Naive thymus-derived CD4-positive, alpha-beta T cell (primary cell): Measurements from ENCODE around the gene LTBP2. TPM values are rescaled to one million over a fixed set of nuclear protein-coding genes. Genes with fewer than 3 reads are reported as not detected.
A peak's percentile ranks its signal among the peaks of the same experiment; 100 is the strongest.

Experiments
- ATAC-seq: fragments of 150-1000 bp; cut with Tn5 transposase; 2 replicates; pipeline ENCODE4 v1.10.0; 2021; ENCODE audit warnings: mild to moderate bottlenecking, moderate library complexity
- CTCF ChIA-PET: fragments of 350-600 bp; sonication (Branson Sonifier 250); formaldehyde crosslinking; loops from one replicate; lab custom pipeline; 2021; ENCODE audit warnings: antibody characterized with exemption; lab: Charles Lee
- POLR2A ChIA-PET: fragments of 350-600 bp; sonication (Branson Sonifier 250); formaldehyde crosslinking; loops from one replicate; lab custom pipeline; 2021; ENCODE audit warnings: antibody characterized with exemption, inconsistent platforms; lab: Charles Lee
- DNase-seq, 9 donors: peaks; one replicate each; pipeline versions ENCODE4 v3.0.0 to v3.0.0-alpha.2; 2020 to 2022; ENCODE audit warnings: mixed read lengths in 1 of 9
- H3K27ac ChIP-seq: one replicate; pipeline ENCODE4 v1.7.0; 2013; ENCODE audit warnings: mild to moderate bottlenecking, low read depth, low read length, moderate library complexity
- H3K27me3 ChIP-seq, 2 donors: one replicate each; pipeline ENCODE4 v1.7.0; 2013; ENCODE audit warnings: low read length in 2 of 2, mild to moderate bottlenecking in 2 of 2, moderate library complexity in 2 of 2; ENCODE audit not compliant: control insufficient read depth in 2 of 2, insufficient read depth in 2 of 2
- H3K36me3 ChIP-seq, 3 experiments: 1 replicate in 2 of 3; 2 replicates in 1 of 3; pipeline ENCODE4 v1.7.0; 2013; ENCODE audit warnings: low read length in 3 of 3, mild to moderate bottlenecking in 3 of 3, moderate library complexity in 1 of 3; ENCODE audit not compliant: insufficient read depth in 3 of 3, control insufficient read depth in 2 of 3
- H3K4me1 ChIP-seq, 2 donors: one replicate each; pipeline ENCODE4 v1.7.0; 2013; ENCODE audit warnings: low read length in 2 of 2, mild to moderate bottlenecking in 2 of 2, moderate library complexity in 1 of 2; ENCODE audit not compliant: control insufficient read depth in 2 of 2, insufficient read depth in 2 of 2
- H3K4me3 ChIP-seq: 2 replicates; pipeline ENCODE4 v1.7.0; 2013; ENCODE audit warnings: mild to moderate bottlenecking, low read length
- H3K9me3 ChIP-seq, 3 experiments: 1 replicate in 2 of 3; 2 replicates in 1 of 3; pipeline ENCODE4 v1.7.0; 2013; ENCODE audit warnings: low read length in 3 of 3; ENCODE audit not compliant: control insufficient read depth in 2 of 3
- H3K27ac Mint-ChIP-seq, 9 donors: one replicate each; pipeline ENCODE4 v1.8.0; 2020 to 2022; ENCODE audit warnings: mixed read lengths in 9 of 9, mild to moderate bottlenecking in 8 of 9, moderate library complexity in 5 of 9, inconsistent platforms in 2 of 9
- H3K27me3 Mint-ChIP-seq, 5 donors: one replicate each; pipeline ENCODE4 v1.8.0; 2021 to 2022; ENCODE audit warnings: mixed read lengths in 5 of 5, mild to moderate bottlenecking in 1 of 5
- H3K36me3 Mint-ChIP-seq, 5 donors: one replicate each; pipeline ENCODE4 v1.8.0; 2020 to 2022; ENCODE audit warnings: mixed read lengths in 5 of 5, mild to moderate bottlenecking in 3 of 5, inconsistent platforms in 1 of 5
- H3K4me1 Mint-ChIP-seq, 7 donors: one replicate each; pipeline ENCODE4 v1.8.0; 2020 to 2022; ENCODE audit warnings: mixed read lengths in 7 of 7, mild to moderate bottlenecking in 3 of 7, inconsistent platforms in 1 of 7
- H3K4me3 Mint-ChIP-seq, 10 donors: one replicate each; pipeline ENCODE4 v1.8.0; 2020 to 2022; ENCODE audit warnings: mild to moderate bottlenecking in 10 of 10, mixed read lengths in 10 of 10, moderate library complexity in 6 of 10, inconsistent platforms in 2 of 10
- H3K9me3 Mint-ChIP-seq, 11 donors: one replicate each; pipeline ENCODE4 v1.8.0; 2020 to 2022; ENCODE audit warnings: mixed read lengths in 11 of 11, mild to moderate bottlenecking in 4 of 11, inconsistent platforms in 1 of 11, moderate library complexity in 1 of 11
- intact Hi-C, 2 donors: fragments of 100-400 bp; cut with micrococcal nuclease; formaldehyde crosslinking; loops; one replicate each; pipeline ENCODE4 v1.15.1; 2023
- polyA plus RNA-seq, 2 donors: library from polyadenylated mRNA; unstranded; fragments of 300-500 nt; fragmentation: Illumina TruSeq; gene quantifications; one replicate each; pipeline ENCODE4 v1.2.3, GENCODE V29; 2021
- total RNA-seq, 6 experiments: library from RNA in 5 of 6; stranded (reverse) in 5 of 6; gene quantifications; 1 replicate in 5 of 6; 2 replicates in 1 of 6; pipeline ENCODE4 v1.2.3 and lab custom pipeline; 2021 to 2026

LTBP2 gene
- total and polyA plus RNA-seq, 7 experiments from 2014 or later = 0.07 to 1.1 (median 0.27) TPM

DNA sequence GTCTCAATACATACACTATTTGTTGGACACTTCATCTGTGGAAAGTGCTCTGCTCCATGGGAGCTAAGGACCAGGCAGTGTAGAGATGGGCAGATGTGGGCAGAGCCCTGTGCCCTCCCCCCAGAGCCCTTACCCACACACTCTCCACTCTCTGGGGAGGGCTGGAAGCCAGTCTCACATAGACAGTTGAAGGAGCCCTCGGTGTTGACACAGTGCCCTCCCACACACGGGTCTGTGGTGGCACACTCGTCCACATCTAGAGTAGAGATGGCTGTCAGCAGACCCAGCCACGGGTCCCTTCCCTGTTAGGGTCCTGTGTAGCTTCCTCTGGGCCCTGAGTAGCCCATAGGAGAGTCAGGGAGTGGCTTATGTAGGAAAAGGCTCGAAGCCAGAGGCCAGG lies 104.2 kb downstream of the LTBP2 start:
- Histone ChIP-seq H3K4me3 (no peak overlapping the region), H3K9me3 (no peaks in the 10 kb centered on the region), H3K27ac (no peak overlapping the region), H3K36me3 (no peaks in the 10 kb centered on the region), H3K27me3 (no peaks in the 10 kb centered on the region), H3K4me1 (no peaks in the 10 kb centered on the region)
- ChIA-PET CTCF (interaction anchor here (0.5 to 0.6 kb wide), 2 partner anchors 158 to 380 kb away, joined by 3 read pairs; no protein-coding TSS in a partner anchor), POLR2A (no interaction called here)
- H3K4me1 Mint-ChIP-seq = peaks cover 0 to 8% (median 0%) of the 10 kb centered on the region in 7 donors
- DNase-seq (no peak), ATAC-seq (no peak)
- peak overlapping the region in 1 of 9 donors; percentile 30 for H3K27ac Mint-ChIP-seq
- H3K36me3 Mint-ChIP-seq = peaks cover 0 to 8% (median 0%) of the 10 kb centered on the region in 5 donors
- H3K4me3 Mint-ChIP-seq = no peak overlapping the region
- intact Hi-C loops = no loop called here
- H3K27me3 Mint-ChIP-seq = peaks cover 3 to 16% (median 5%) of the 10 kb centered on the region in 5 donors
- H3K9me3 Mint-ChIP-seq = no peaks in the 10 kb centered on the region

DNA sequence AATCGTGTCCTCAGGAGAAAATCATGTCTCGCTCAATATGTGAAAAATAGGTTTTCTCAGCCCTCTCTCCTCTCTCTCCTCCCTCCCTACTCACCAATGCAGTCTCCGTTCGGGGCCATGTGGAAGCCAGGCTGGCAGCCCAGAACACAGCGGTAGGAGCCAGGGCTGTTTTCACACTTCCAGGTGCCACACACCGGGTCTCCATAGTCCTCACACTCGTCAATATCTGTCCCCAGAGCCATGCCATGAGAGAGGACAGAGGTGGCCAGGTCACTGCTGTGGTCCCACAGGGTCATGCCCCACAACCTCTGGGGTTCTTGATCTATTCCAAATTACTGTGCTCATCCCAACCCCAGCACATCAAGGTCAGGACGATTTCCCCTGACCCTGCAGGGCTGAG lies 105.0 kb downstream of the LTBP2 start:
- ATAC-seq = no peak
- H3K27me3 ChIP-seq = no peaks in the 10 kb centered on the region
- Mint-ChIP-seq H3K36me3 (peaks cover 0 to 8% (median 0%) of the 10 kb centered on the region in 5 donors), H3K4me3 (no peak overlapping the region), H3K9me3 (no peaks in the 10 kb centered on the region), H3K27me3 (peaks cover 0 to 10% (median 0%) of the 10 kb centered on the region in 5 donors), H3K27ac (peak overlapping the region in 1 of 9 donors; percentile 30), H3K4me1 (peaks cover 0 to 11% (median 3%) of the 10 kb centered on the region in 7 donors)
- CTCF ChIA-PET = interaction anchor here (0.6 kb wide), 1 partner anchor 381 kb away, joined by 3 read pairs; no protein-coding TSS in a partner anchor
- no peaks in the 10 kb centered on the region for H3K36me3 ChIP-seq
- intact Hi-C loops = no loop called here
- H3K4me1 ChIP-seq = no peaks in the 10 kb centered on the region
- H3K4me3 ChIP-seq = no peak overlapping the region
- no peaks in the 10 kb centered on the region for H3K9me3 ChIP-seq
- POLR2A ChIA-PET = no interaction called here
- DNase-seq = no peak
- H3K27ac ChIP-seq = no peak overlapping the region

DNA sequence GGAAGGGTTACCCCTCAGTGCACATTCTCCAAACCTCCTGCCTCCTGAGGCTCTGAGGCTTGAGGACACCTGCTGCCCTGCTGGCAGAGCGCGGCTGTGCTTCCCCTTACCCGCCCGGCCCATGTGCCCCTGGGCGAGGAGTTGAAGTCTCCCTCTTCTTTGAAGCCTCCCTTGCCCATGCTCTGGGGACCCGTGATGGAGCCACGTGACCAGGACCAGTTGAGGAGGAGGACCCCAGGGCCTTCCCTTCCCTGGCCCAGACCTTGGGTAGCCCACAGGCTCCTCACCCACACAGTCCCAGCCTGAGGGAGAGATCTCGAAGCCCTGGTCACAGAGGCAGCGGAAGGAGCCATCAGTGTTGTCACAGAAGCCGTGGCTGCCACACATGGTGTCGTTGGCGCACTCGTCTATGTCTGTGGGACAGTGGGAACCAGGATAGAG lies 105.6 kb downstream of the LTBP2 start:
- Histone ChIP-seq H3K4me3 (no peak overlapping the region), H3K9me3 (no peaks in the 10 kb centered on the region), H3K27me3 (no peaks in the 10 kb centered on the region), H3K27ac (no peak overlapping the region), H3K36me3 (no peaks in the 10 kb centered on the region), H3K4me1 (no peaks in the 10 kb centered on the region)
- peaks cover 0 to 14% (median 4%) of the 10 kb centered on the region in 7 donors for H3K4me1 Mint-ChIP-seq
- POLR2A ChIA-PET = no interaction called here
- no peak for ATAC-seq
- H3K9me3 Mint-ChIP-seq = no peaks in the 10 kb centered on the region
- no peak overlapping the region for H3K4me3 Mint-ChIP-seq
- H3K27ac Mint-ChIP-seq = peak overlapping the region in 1 of 9 donors; percentile 25
- H3K36me3 Mint-ChIP-seq = peaks cover 0 to 8% (median 0%) of the 10 kb centered on the region in 5 donors
- CTCF ChIA-PET = no interaction called here
- peaks cover 0 to 10% (median 0%) of the 10 kb centered on the region in 5 donors for H3K27me3 Mint-ChIP-seq
- DNase-seq = no peak
- intact Hi-C loops = no loop called here

DNA sequence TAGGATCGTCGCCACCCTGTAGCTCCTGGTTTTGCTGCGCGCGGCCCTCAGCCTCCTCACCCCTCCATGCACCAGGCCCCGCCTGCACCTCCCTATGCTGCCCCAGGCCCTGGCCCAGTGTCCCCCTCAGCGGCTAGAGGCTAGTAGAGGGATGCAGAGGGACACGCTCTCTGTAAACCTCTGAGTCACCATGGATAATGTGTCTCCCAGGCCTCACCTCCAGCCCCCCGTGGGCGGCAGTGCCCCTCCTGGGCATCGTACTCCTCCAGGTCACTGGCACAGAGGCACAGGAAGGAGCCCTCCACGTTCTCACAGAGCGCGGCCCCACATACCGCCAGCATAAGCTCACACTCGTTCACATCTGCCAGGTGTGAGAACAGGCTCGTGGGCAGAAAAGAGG lies 106.2 kb downstream of the LTBP2 start:
- Histone ChIP-seq H3K27ac (no peak overlapping the region), H3K4me1 (no peaks in the 10 kb centered on the region), H3K27me3 (no peaks in the 10 kb centered on the region), H3K4me3 (no peak overlapping the region), H3K9me3 (no peaks in the 10 kb centered on the region), H3K36me3 (no peaks in the 10 kb centered on the region)
- Mint-ChIP-seq H3K4me3 (no peak overlapping the region), H3K27me3 (peaks cover 0 to 7% (median 0%) of the 10 kb centered on the region in 5 donors), H3K4me1 (peaks cover 0 to 14% (median 4%) of the 10 kb centered on the region in 7 donors), H3K36me3 (peaks cover 0 to 8% (median 0%) of the 10 kb centered on the region in 5 donors), H3K27ac (no peak overlapping the region), H3K9me3 (no peaks in the 10 kb centered on the region)
- ATAC-seq (no peak), DNase-seq (no peak)
- ChIA-PET POLR2A (no interaction called here), CTCF (no interaction called here)
- intact Hi-C loops = no loop called here

DNA sequence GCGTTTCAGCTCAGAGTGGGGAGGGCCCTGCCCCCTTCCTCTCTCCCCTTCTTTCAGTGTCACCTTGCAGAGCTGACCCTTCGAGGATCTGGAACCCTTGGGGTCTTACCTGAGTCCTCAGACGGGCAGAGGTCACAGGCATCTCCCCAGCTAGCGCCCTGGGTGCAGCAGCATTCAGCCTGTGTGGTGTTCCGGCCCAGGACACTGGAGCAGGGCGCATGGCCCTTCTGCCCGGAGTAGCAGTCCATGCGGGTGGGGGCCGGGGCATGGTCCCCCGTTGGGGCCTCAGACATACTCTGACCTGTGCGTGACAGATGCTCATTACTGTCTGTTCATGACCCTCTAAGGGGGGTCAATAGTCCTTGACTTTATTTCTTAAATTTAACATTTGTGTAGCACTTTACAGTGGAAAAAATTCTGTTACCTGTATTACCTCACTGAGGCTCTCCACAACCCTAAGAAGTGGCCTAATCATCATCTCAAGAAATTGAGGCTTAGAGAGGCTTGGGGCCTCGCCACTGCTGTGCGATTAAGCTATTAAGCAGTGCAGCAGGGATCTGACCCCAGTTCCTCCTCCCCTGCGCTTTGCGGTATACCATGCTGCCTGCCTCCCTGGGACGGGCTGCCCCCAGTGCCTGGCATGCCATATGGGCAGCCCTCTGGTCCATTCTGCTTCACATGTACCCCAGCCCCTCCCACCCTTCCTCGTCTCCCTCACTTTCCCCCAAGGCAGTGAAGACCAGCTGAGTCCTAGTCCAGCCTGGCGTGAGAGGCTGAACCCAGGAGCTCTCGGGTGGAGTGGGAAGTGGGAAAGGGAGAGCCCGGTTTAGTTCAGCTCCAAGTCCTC lies 106.9 kb downstream of the LTBP2 start:
- no peaks in the 10 kb centered on the region for H3K4me1 ChIP-seq
- peak overlapping the region in 1 of 9 donors; percentile 12 for H3K27ac Mint-ChIP-seq
- no peak overlapping the region for H3K27ac ChIP-seq
- peaks cover 0 to 7% (median 0%) of the 10 kb centered on the region in 5 donors for H3K27me3 Mint-ChIP-seq
- no peaks in the 10 kb centered on the region for H3K27me3 ChIP-seq
- POLR2A ChIA-PET = no interaction called here
- CTCF ChIA-PET = no interaction called here
- no peak overlapping the region for H3K4me3 Mint-ChIP-seq
- H3K36me3 ChIP-seq = peaks cover 0 to 4% (median 0%) of the 10 kb centered on the region in 3 experiments
- no peak overlapping the region for H3K4me3 ChIP-seq
- ATAC-seq = no peak
- H3K9me3 Mint-ChIP-seq = no peaks in the 10 kb centered on the region
- no peaks in the 10 kb centered on the region for H3K9me3 ChIP-seq
- DNase-seq = no peak
- peaks cover 0 to 16% (median 4%) of the 10 kb centered on the region in 7 donors for H3K4me1 Mint-ChIP-seq
- peaks cover 0 to 8% (median 0%) of the 10 kb centered on the region in 5 donors for H3K36me3 Mint-ChIP-seq
- intact Hi-C loops = no loop called here

DNA sequence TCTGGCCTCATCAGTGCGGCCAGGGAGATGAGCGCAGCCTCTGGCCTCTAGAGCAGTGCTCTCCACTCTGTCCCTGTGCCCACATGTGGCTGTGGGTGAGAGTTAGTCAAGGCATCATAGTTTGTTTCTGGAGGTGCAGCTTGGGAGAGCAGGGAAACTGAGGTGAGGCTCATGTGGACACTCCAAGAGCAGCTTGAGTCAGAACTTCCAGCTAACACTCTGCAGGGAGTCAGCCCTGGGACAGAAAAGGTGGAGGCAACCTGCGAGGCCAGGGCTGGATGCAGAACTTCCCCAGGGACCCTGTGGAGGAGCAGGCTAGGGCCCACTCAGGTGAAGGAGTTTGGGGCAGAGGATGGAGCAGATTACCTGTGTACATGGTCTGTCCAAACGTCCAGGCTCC lies 107.6 kb downstream of the LTBP2 start:
- peaks cover 0 to 20% (median 4%) of the 10 kb centered on the region in 7 donors for H3K4me1 Mint-ChIP-seq
- Histone ChIP-seq H3K4me1 (no peaks in the 10 kb centered on the region), H3K36me3 (peaks cover 0 to 8% (median 0%) of the 10 kb centered on the region in 3 experiments), H3K9me3 (no peaks in the 10 kb centered on the region), H3K27ac (no peak overlapping the region), H3K4me3 (no peak overlapping the region), H3K27me3 (no peaks in the 10 kb centered on the region)
- peaks cover 0 to 8% (median 0%) of the 10 kb centered on the region in 5 donors for H3K36me3 Mint-ChIP-seq
- no peaks in the 10 kb centered on the region for H3K9me3 Mint-ChIP-seq
- no peak for DNase-seq
- peaks cover 0 to 7% (median 0%) of the 10 kb centered on the region in 5 donors for H3K27me3 Mint-ChIP-seq
- no peak overlapping the region for H3K4me3 Mint-ChIP-seq
- H3K27ac Mint-ChIP-seq = no peak overlapping the region
- intact Hi-C loops = no loop called here
- ChIA-PET CTCF (no interaction called here), POLR2A (no interaction called here)
- no peak for ATAC-seq
